HAP-1 (cell line): ENCODE data around the gene MAGI1.

Experiments
- DNase-seq, 2 experiments: peaks; one replicate each; pipeline ENCODE4 v3.0.0-alpha.2; 2016 to 2020; ENCODE audit warnings: low spot score in 2 of 2
- H3K27me3 ChIP-seq: fragments of 250-450 bp; sonication (Bioruptor Pico); 2 replicates; pipeline ENCODE4 v1.5.1; 2020; ENCODE audit warnings: low read depth, mild to moderate bottlenecking, moderate library complexity
- H3K36me3 ChIP-seq: fragments of 250-450 bp; sonication (Bioruptor Pico); replicated peaks from 2 replicates; pipeline ENCODE4 v1.5.1; 2020; ENCODE audit warnings: mild to moderate bottlenecking
- H3K4me1 ChIP-seq: fragments of 250-450 bp; sonication (Bioruptor Pico); 2 replicates; pipeline ENCODE4 v1.5.1; 2020; ENCODE audit warnings: mild to moderate bottlenecking
- H3K4me3 ChIP-seq: fragments of 250-450 bp; sonication (Bioruptor Pico); 2 replicates; pipeline ENCODE4 v1.5.1; 2020; ENCODE audit warnings: mild to moderate bottlenecking, moderate library complexity
- H3K9me3 ChIP-seq: fragments of 250-450 bp; sonication (Bioruptor Pico); 2 replicates; pipeline ENCODE4 v1.5.1; 2020; ENCODE audit warnings: mild to moderate bottlenecking, moderate library complexity
- in situ Hi-C: fragments of 300-500 bp; cut with MboI; formaldehyde crosslinking; loops from 3 replicates; pipeline ENCODE4 v1.14.3; 2020; ENCODE audit warnings: low sequenced_read_pairs, inconsistent platforms, mixed read lengths

Gene MAGI1

DNA sequence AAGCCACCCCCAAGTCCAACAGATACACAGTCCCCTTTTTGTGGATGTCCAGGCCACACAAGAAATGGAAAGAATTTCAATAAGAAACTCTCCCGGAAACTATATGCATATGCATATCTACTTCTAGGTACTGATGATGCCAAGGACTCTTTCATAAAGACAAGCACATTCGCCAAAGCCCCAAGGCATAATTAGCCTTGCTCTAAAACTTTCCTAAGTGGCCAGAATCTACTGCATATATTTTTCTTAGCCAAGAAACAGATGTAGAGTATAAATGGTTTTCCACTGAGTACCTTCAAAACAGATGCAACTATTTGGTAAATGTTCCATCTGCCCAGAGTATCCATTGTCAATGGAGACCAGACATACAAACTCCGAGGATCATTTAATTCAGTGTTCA, 73.9 kb downstream of the MAGI1 start:
- no peak for DNase-seq
- Histone ChIP-seq H3K36me3 (no peaks in the 10 kb centered on the region), H3K27me3 (no peaks in the 10 kb centered on the region), H3K4me3 (no peak overlapping the region), H3K4me1 (no peaks in the 10 kb centered on the region), H3K9me3 (no peaks in the 10 kb centered on the region)
- in situ Hi-C loops = no loop called here

- no peaks in the 10 kb centered on the region for H3K9me3 ChIP-seq
- in situ Hi-C loops = no loop called here
- no peaks in the 10 kb centered on the region for H3K27me3 ChIP-seq
- no peaks in the 10 kb centered on the region for H3K36me3 ChIP-seq
- H3K4me3 ChIP-seq = no peak overlapping the region
- no peaks in the 10 kb centered on the region for H3K4me1 ChIP-seq
- DNase-seq = no peak
Observed at GRCh38 chr3:65963787-65964677, 74.7 kb downstream of the MAGI1 start.

DNA sequence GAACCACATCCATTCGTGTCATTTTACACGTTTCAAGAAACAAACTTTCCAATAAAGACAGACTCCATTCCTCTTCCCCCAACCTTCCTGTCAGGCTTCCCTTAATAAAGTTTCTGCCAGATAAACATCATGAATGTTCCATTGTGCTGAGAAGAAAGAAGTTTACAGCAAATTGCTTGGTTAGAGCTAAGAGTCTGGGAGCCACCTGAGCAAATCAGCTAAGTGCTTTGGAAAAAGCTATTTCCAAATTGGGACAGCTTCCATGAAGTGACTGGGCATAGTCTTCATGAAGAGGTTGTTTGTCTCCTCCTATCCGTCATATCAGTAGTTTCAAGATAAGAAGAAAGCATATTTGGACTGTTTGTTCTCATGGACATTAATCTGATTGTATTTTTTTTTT, 77.0 kb downstream of the MAGI1 start:
- in situ Hi-C loops = no loop called here
- H3K4me3 ChIP-seq = no peak overlapping the region
- no peaks in the 10 kb centered on the region for H3K27me3 ChIP-seq
- DNase-seq = no peak
- no peaks in the 10 kb centered on the region for H3K9me3 ChIP-seq
- H3K36me3 ChIP-seq = no peaks in the 10 kb centered on the region
- H3K4me1 ChIP-seq = no peaks in the 10 kb centered on the region

GRCh38 chr3:65961128-65961527, 77.6 kb downstream of the MAGI1 start:
- Histone ChIP-seq H3K4me1 (no peaks in the 10 kb centered on the region), H3K36me3 (no peaks in the 10 kb centered on the region), H3K27me3 (no peaks in the 10 kb centered on the region), H3K4me3 (no peak overlapping the region), H3K9me3 (no peaks in the 10 kb centered on the region)
- in situ Hi-C loops = no loop called here
- DNase-seq = no peak

DNA sequence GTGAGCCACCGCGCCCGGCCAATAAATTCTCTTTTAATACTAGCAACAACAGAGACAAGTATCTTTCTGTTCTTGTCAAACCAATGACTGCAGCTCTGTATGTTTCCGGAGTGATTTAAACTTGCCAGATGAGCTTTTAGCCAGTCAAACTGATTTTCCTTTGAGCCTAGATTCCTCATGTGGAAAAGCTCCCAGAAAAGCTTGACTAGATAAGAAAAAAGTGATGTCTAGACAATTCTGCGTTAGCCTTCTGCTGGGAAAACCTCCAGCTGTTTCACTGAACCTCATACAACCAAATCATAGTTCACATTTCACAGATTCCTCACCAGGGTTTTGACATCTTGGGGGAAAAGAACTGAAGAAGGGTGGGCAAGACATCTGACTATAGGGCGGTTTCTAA, 78.6 kb downstream of the MAGI1 start:
- no peak for DNase-seq
- no peaks in the 10 kb centered on the region for H3K9me3 ChIP-seq
- in situ Hi-C loops = no loop called here

GRCh38 chr3:65958216-65958615, 80.5 kb downstream of the MAGI1 start:
- Histone ChIP-seq H3K9me3 (no peaks in the 10 kb centered on the region), H3K4me1 (no peaks in the 10 kb centered on the region), H3K36me3 (no peaks in the 10 kb centered on the region), H3K4me3 (no peak overlapping the region), H3K27me3 (no peaks in the 10 kb centered on the region)
- in situ Hi-C loops = no loop called here
- no peak for DNase-seq

More for the DNA sequence above, 78.6 kb downstream of the MAGI1 start:
- no peak overlapping the region for H3K4me3 ChIP-seq
- H3K36me3 ChIP-seq = no peaks in the 10 kb centered on the region
- H3K27me3 ChIP-seq = no peaks in the 10 kb centered on the region
- no peaks in the 10 kb centered on the region for H3K4me1 ChIP-seq

GRCh38 chr3:65955792-65956477, 82.8 kb downstream of the MAGI1 start:
- Histone ChIP-seq H3K9me3 (no peaks in the 10 kb centered on the region), H3K4me1 (no peaks in the 10 kb centered on the region; the same call in 1 of the 2 replicates), H3K4me3 (no peak overlapping the region), H3K36me3 (no peaks in the 10 kb centered on the region), H3K27me3 (no peaks in the 10 kb centered on the region)
- DNase-seq = no peak
- in situ Hi-C loops = no loop called here

DNA sequence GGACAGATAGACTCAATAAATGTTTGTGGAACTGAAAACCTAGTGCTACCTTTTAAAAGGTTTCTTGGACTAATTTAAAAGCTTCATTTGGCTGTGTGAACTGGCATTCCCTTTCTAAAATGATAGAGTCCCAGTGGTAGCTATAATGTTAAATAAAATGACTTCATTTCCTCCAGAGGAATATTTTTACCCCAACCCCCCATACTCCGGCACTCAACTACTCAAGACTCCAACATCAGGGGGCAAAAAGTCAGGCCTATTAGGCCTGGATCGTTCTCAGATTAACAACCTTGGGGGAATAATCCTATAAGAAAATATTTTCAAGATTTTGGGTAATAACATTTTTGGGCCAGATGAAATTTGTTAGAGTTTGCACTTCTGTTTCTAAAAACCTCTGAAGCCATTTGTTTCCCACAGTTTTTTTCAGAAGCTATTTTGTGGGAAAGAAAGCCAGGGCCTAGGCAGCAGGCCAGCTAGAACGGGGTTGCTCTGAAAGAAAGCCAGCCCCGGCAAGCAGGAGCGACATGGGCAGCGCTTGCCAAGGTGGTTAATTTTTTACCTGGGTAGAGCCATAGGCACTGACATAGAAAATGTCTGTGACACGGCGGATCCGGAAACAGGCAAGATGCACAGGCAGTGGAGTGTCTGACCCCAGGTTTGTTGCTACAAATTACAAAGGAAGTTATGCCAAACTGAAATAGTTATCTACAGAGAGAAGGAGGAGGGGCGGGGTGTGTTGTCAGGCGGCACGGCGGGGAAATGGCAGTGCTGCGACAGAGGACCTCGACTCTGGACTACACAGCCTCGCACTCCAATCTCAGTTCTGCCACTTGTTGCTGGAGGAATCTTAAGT, 84.6 kb downstream of the MAGI1 start:
- Histone ChIP-seq H3K36me3 (no peaks in the 10 kb centered on the region), H3K9me3 (no peaks in the 10 kb centered on the region), H3K4me1 (peaks cover 7% of the 10 kb centered on the region; the same call in 1 of the 2 replicates), H3K27me3 (no peaks in the 10 kb centered on the region), H3K4me3 (no peak overlapping the region)
- in situ Hi-C loops = no loop called here
- no peak for DNase-seq

GRCh38 chr3:65953301-65953812, 85.4 kb downstream of the MAGI1 start:
- no peak overlapping the region for H3K4me3 ChIP-seq
- H3K9me3 ChIP-seq = no peaks in the 10 kb centered on the region
- H3K4me1 ChIP-seq = peaks cover 7% of the 10 kb centered on the region; the same call in 1 of the 2 replicates
- DNase-seq = no peak
- no peaks in the 10 kb centered on the region for H3K27me3 ChIP-seq
- in situ Hi-C loops = no loop called here
- H3K36me3 ChIP-seq = no peaks in the 10 kb centered on the region

- Histone ChIP-seq H3K27me3 (no peaks in the 10 kb centered on the region), H3K36me3 (no peaks in the 10 kb centered on the region), H3K4me1 (peaks cover 7% of the 10 kb centered on the region; the same call in 1 of the 2 replicates), H3K9me3 (no peaks in the 10 kb centered on the region), H3K4me3 (no peak overlapping the region)
- in situ Hi-C loops = no loop called here
- no peak for DNase-seq
Observed at GRCh38 chr3:65952842-65953241, 85.9 kb downstream of the MAGI1 start.

DNA sequence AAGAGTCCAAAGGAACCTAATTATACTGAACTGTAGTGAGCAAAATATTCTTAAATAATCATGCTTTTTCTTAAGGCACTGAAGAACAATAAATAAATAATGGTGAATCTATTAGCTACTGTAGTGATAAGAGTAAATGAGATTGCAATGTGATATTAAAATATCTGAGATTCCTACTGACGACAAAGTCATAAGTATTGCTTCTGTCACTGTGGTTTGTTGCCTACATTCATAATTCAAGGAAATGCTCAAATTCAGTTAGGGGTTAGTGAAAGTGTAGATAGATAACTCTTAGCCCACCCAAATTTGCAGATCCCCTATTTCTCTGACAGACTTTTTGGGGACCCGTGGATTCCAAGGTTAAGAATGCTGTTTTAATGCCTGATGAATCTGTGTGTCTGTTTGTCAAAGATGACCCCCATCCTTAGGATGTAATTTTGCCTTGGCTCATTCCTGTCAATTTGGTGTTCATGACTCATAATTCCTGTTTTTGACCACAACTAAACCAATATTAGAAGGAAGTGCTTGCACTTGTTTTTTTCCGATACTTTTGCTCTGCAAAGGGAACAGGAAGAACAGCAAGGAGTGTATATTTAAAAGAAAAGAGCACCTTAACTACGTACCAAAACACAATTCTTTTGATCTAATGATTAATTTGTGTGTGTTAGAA, 86.7 kb downstream of the MAGI1 start:
- H3K4me1 ChIP-seq = peaks cover 12% of the 10 kb centered on the region
- no peak for DNase-seq

DNA sequence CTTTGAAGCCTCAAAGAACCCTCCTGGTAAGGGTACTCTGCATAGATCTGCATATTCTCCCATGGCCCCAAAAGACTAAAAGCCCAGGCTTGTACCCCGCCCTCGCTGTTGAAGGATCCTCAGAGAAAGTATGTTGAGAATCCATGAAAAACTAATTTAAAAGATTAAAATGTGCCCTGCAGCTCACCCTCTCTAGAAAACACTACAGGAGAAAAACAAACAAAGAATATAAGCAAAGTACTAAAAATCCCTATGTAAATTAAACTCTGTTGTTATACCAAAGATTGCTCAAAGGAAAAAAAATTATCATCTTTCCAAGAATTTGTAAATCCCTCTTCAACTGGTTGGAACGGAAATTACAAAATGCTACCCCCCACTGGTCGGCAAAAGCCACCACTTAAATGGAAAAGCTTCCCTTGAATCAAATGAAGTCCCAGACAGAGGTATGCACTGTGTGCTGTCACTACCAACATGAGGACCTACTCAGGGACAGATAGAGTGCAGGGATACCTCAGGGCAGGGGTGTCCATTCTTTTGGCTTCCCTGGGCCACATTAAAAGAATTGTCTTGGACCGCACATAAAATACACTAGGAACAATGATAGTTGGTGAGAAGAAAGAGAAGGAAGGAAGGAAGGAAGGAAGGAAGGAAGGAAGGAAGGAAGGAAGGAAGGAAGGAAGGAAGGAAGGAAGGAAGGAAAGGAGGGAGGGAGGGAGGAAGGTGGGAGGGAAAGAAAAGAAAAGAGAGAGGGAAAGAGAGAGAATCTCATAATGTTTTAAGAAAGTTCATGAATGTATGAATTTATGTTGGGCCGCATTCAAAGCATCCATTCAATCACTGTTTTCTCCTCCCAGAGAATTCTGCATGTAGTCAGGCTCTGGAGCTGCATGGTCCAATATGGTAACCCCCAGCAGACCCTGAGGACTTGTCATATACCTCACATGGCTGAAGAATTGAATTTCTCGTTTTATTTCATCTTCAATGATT, 88.1 kb downstream of the MAGI1 start:
- in situ Hi-C loops = no loop called here
- peaks cover 15% of the 10 kb centered on the region for H3K4me1 ChIP-seq
- DNase-seq = peak; percentile 48 to 50
- H3K36me3 ChIP-seq = no peaks in the 10 kb centered on the region
- no peak overlapping the region for H3K4me3 ChIP-seq
- no peaks in the 10 kb centered on the region for H3K27me3 ChIP-seq
- H3K9me3 ChIP-seq = no peaks in the 10 kb centered on the region

More for the DNA sequence above, 86.7 kb downstream of the MAGI1 start:
- in situ Hi-C loops = no loop called here
- no peaks in the 10 kb centered on the region for H3K36me3 ChIP-seq
- no peak overlapping the region for H3K4me3 ChIP-seq
- H3K9me3 ChIP-seq = no peaks in the 10 kb centered on the region
- no peaks in the 10 kb centered on the region for H3K27me3 ChIP-seq
